Thyroid gland (tissue), 4 donors: ENCODE data around the gene GNB5.

Experiments
- CTCF ChIP-seq, 6 experiments: fragments of 200-600 bp in 3 of 6; fragments of 450-650 bp in 3 of 6; sonication (generic) in 3 of 6; IDR thresholded peaks; one replicate each; pipeline ENCODE4 v1.5.1; 2016 to 2019; ENCODE audit warnings: antibody characterized with exemption in 6 of 6, mild to moderate bottlenecking in 2 of 6, inconsistent platforms in 1 of 6, moderate library complexity in 1 of 6
- POLR2A ChIP-seq, 2 donors: fragments of 450-650 bp; IDR thresholded peaks; one replicate each; pipeline ENCODE4 v1.6.1; 2017; ENCODE audit warnings: antibody characterized with exemption in 2 of 2, mild to moderate bottlenecking in 2 of 2, moderate library complexity in 1 of 2

- TF ChIP-seq CTCF (IDR thresholded peaks at IDR 0.05) (no peak), POLR2A (IDR thresholded peaks at IDR 0.05) (no peak)
Observed at GRCh38 chr15:52093167-52093538, 98.0 kb downstream of the GNB5 start.
